ENCODE results near the gene LCORL. TPM values are rescaled to one million over a fixed set of nuclear protein-coding genes. Genes with fewer than 3 reads are reported as not detected.

LCORL gene
- 4.8 and 9.0 TPM in 2 replicates for total RNA-seq

GRCh38 chr4:18021720-18022571 lies at the start of gene LCORL:
TSS of gene LCORL (minus strand) at chr4:18021755. CDS start at chr4:18021751, 4 bp downstream.

GRCh38 chr4:17810260-17811077 lies 211.1 kb downstream of the LCORL start, which contains the start of the genes DCAF16 and NCAPG:
TSS of gene DCAF16 (minus strand) at chr4:17810757. CDS start at chr4:17804141, 6,616 bp downstream.
TSS of gene NCAPG (plus strand) at chr4:17810979. CDS start at chr4:17811078, 99 bp downstream.

Other genes with a start within 250 kb of the LCORL start
- 0.12 TPM in 1 of 2 replicates, not detected in the other for gene FAM184B, start 240.1 kb downstream of the LCORL start, total RNA-seq
- gene DCAF16, start 211.0 kb downstream of the LCORL start, total RNA-seq, result 16.2 and 17.5 TPM in 2 replicates
- 0.70 and 4.8 TPM in 2 replicates for gene NCAPG, start 210.8 kb downstream of the LCORL start, total RNA-seq